HG03060 (cell line): ENCODE results near the gene BABAM2.

Source experiments
- ATAC-seq: cut with Tn5 transposase; IDR thresholded peaks from one replicate; pipeline ENCODE4 v1.9.1; 2021; ENCODE audit warnings: low read depth, moderate number of reproducible peaks; ENCODE audit not compliant: unreplicated experiment

Gene BABAM2

GRCh38 chr2:28150236-28150915 lies 259.8 kb downstream of the BABAM2 start:
- no peak for ATAC-seq

- no peak for ATAC-seq
Observed at GRCh38 chr2:28150994-28151393, 260.5 kb downstream of the BABAM2 start.

GRCh38 chr2:28152585-28153280 lies 262.2 kb downstream of the BABAM2 start:
- no peak for ATAC-seq

- ATAC-seq, result no peak
Observed at GRCh38 chr2:28153851-28154250, 263.3 kb downstream of the BABAM2 start.

- ATAC-seq, result no peak
Observed at GRCh38 chr2:28155086-28155485, 264.6 kb downstream of the BABAM2 start.

GRCh38 chr2:28155627-28156026 lies 265.1 kb downstream of the BABAM2 start:
- ATAC-seq, result no peak

- ATAC-seq, result no peak
Observed at GRCh38 chr2:28158791-28159190, 268.3 kb downstream of the BABAM2 start.

GRCh38 chr2:28160986-28161425 lies 270.5 kb downstream of the BABAM2 start:
- ATAC-seq, result no peak

GRCh38 chr2:28161466-28161865 lies 270.9 kb downstream of the BABAM2 start:
- no peak for ATAC-seq

GRCh38 chr2:28162564-28162963 lies 272.0 kb downstream of the BABAM2 start:
- ATAC-seq, result no peak

- no peak for ATAC-seq
Observed at GRCh38 chr2:28163028-28163427, 272.5 kb downstream of the BABAM2 start.

GRCh38 chr2:28163627-28164279 lies 273.2 kb downstream of the BABAM2 start:
- ATAC-seq, result no peak

GRCh38 chr2:28164280-28164801 lies 273.8 kb downstream of the BABAM2 start:
- ATAC-seq, result no peak

GRCh38 chr2:28165087-28165635 lies 274.6 kb downstream of the BABAM2 start:
- ATAC-seq, result no peak

GRCh38 chr2:28166956-28167355 lies 276.4 kb downstream of the BABAM2 start:
- no peak for ATAC-seq

GRCh38 chr2:28168376-28168775 lies 277.8 kb downstream of the BABAM2 start:
- no peak for ATAC-seq

- ATAC-seq, result no peak
Observed at GRCh38 chr2:28169492-28169891, 279.0 kb downstream of the BABAM2 start.

GRCh38 chr2:28172114-28172898 lies 281.8 kb downstream of the BABAM2 start:
- no peak for ATAC-seq

GRCh38 chr2:28173377-28173776 lies 282.8 kb downstream of the BABAM2 start:
- no peak for ATAC-seq

GRCh38 chr2:28174211-28174610 lies 283.7 kb downstream of the BABAM2 start:
- ATAC-seq, result no peak
